HG02852 (cell line): ENCODE measurements around the gene LIN7A.
A peak's percentile ranks its signal among the peaks of the same experiment; 100 is the strongest.

ENCODE experiments used
- ATAC-seq: cut with Tn5 transposase; IDR thresholded peaks from one replicate; pipeline ENCODE4 v1.9.1; 2021; ENCODE audit warnings: mild to moderate bottlenecking, moderate library complexity; ENCODE audit not compliant: unreplicated experiment

LIN7A gene, protein sequence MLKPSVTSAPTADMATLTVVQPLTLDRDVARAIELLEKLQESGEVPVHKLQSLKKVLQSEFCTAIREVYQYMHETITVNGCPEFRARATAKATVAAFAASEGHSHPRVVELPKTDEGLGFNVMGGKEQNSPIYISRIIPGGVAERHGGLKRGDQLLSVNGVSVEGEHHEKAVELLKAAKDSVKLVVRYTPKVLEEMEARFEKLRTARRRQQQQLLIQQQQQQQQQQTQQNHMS

GRCh38 chr12:80937391-80938238 lies at the start of gene LIN7A:
TSS of gene LIN7A (minus strand) at chr12:80937934. CDS start at chr12:80937722, 212 bp downstream.
- ATAC-seq, result peak; percentile 21

GRCh38 chr12:80986224-80986623 lies 48.5 kb upstream of the LIN7A start:
- no peak for ATAC-seq

GRCh38 chr12:80979816-80980215 lies 42.1 kb upstream of the LIN7A start:
- ATAC-seq, result no peak

DNA sequence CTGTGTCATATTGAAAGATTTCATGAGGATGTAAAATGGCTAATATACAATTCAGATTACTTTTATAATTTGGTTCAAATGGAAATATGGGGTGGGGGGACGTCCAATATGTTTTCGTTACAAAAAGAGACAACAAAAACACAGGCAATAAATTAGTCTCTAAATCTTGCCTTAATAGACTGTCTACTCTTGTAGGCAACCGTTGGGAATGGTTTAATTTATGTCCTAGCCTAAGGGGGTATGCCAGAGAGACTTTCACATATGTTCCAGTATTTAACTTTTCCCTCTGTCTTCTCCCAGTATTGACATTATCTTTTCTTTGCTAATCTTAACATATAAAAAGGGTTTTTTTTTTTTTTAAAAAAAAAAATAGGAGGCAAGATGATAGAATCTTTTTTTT lies 41.5 kb upstream of the LIN7A start:
- no peak for ATAC-seq

DNA sequence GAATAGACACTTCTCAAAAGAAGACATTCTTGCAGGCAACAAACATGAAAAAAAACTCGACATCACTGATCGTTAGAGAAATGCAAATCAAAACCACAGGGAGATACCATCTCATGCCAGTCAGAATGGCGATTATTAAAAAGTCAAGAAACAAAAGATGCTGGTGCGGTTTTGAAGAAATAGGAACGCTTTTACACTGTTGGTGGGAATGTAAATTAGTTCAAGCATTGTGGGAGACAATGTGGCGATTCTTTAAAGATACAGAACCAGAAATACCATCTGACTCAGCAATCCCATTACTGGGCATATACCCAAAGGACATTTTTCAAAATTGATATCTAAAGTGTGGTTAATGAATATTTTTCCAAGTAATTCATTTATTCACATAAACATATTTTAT lies 39.6 kb upstream of the LIN7A start:
- ATAC-seq, result no peak

- ATAC-seq, result no peak
Measured at GRCh38 chr12:80968326-80968725, 30.6 kb upstream of the LIN7A start.

- ATAC-seq, result no peak
Measured at GRCh38 chr12:80967565-80967964, 29.8 kb upstream of the LIN7A start.

- no peak for ATAC-seq
Measured at GRCh38 chr12:80966001-80966400, 28.3 kb upstream of the LIN7A start.

- no peak for ATAC-seq
Measured at GRCh38 chr12:80958162-80958561, 20.4 kb upstream of the LIN7A start.

DNA sequence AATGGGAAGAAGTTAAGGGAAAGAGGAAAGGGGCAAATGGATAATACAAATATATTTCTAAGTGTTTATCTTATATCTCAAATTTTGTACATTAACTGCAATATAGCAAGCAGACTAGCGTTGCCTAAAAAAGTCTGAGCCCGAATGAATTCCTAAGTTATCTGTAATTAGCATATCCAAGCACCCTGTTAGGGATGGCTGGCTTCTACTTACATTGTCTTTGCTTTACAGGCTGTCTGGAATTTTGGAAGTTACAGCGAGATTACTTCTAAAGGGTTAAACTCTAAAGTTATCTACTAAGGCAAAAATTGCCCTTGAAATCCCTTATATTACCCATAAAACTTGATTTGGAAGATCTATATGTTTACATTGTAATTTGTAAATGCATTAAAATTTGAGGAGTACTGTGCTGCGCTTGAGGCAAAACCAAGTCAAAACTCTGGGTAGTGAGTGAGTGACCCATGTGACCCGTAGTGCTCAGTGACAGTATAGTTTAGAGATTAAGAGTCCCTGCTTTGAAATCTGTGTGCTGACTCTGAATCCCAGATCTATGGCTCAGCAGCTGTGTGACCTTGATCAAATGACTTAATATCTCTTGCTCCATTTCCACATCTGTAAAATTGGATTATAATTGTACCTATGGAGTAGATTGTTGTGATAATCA lies 17.3 kb upstream of the LIN7A start:
- ATAC-seq, result no peak

DNA sequence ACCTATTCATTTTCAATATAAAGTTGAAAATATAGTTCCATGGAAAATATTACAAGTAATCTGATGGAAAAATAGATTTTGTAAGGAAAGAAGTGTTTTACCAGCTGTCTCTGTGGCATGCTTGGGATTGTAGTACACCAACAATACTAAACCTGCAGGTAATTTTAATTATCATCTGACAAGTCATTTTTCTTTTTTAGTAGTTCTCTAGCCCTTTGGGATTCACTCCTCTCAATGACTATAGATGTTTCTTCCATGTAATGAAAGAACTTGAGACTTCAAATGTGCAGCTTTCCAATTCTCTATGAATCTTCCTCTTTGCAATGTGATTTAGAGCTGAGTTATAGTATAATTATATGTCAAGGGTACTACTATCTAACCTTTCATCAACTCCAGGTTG lies 14.7 kb upstream of the LIN7A start:
- ATAC-seq, result no peak

GRCh38 chr12:80946591-80946990 lies 8.9 kb upstream of the LIN7A start:
- ATAC-seq, result peak; percentile 59

GRCh38 chr12:80943338-80943737 lies 5.6 kb upstream of the LIN7A start:
- ATAC-seq, result no peak

- ATAC-seq, result no peak
Measured at GRCh38 chr12:80941916-80942315, 4.2 kb upstream of the LIN7A start.

DNA sequence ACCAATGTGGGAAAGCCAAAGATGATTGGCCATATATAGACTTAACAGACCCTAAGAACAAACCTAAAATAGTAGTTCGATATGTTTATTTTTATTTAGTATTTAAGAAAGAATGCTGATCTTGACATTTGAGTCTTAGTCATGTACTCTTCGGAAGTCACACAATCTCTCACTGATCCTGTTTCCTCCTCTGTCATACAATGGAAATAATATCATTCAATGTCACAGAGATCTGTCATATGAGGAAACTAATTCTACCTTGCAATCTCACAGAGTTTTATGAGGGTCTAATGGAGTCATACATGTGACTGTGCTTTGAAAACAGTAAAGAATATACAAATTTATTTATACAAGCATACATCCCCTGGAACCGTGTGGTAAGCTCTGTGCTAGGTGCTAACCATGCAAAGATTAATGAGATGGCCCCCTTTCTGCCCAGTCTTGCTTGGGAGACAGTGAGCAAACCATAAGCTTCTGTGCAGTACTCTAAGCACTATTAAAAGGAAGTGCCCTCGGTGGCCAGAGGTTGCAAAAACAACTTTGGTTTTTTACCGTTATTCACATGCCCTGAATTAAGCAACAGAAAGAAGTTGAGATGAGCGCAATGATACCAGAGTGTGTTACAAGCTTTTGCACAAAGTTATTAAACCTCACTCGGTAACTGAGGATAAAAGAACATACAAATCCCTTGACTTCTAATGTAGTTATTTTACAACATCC lies 1.7 kb upstream of the LIN7A start:
- no peak for ATAC-seq

- no peak for ATAC-seq
Measured at GRCh38 chr12:80938397-80938796, 663 bp upstream of the LIN7A start.

- peak; percentile 67 for ATAC-seq
Measured at GRCh38 chr12:80936642-80937390, 918 bp downstream of the LIN7A start.

DNA sequence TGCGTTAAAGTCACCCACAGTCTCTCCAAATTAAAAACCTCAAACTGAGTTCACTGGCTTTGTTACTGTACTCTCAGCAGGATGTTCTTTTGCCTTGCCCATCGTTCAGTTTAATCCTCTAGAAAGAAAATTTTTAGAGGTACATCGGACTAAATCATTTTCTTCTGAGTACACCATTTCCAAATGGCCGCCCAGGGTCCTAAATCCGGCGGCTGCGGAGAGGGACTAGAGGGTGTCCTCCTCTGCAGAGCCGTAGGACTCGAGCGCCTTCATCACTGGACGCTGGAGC lies 1.4 kb downstream of the LIN7A start:
- ATAC-seq, result no peak

- ATAC-seq, result no peak
Measured at GRCh38 chr12:80935111-80935510, 2.6 kb downstream of the LIN7A start.

DNA sequence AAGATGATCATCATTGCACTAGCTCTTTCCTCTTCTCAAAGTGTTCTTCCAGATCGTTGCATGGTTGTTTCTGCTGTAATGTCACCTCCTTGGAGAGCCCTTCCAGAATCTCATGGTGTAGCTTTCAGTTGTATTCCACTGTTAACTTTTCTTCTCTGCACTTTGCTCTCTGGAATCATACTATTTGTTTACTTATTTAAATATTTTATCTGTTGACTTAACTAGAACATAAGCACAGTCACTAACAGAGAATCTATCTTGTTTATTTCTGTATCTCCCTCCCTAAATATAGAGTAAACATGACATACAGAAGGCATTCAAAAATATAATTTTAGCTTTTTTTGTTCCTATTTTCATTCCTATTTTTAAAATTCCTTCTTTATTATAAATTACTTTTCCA lies 11.8 kb downstream of the LIN7A start:
- no peak for ATAC-seq

- no peak for ATAC-seq
Measured at GRCh38 chr12:80925237-80925636, 12.5 kb downstream of the LIN7A start.
